CD4-positive, alpha-beta T cell (primary cell): ENCODE data around the gene GFRAL. TPM values are rescaled to one million over a fixed set of nuclear protein-coding genes. Genes with fewer than 3 reads are reported as not detected.

Source experiments
- ATAC-seq: fragments of 200-7000 bp; cut with Tn5 transposase; one replicate; pipeline ENCODE4 v1.10.0; 2022; ENCODE audit warnings: mild to moderate bottlenecking; ENCODE audit not compliant: poor library complexity
- CTCF ChIA-PET: fragments of 350-600 bp; sonication (Branson Sonifier 250); formaldehyde crosslinking; loops from one replicate; lab custom pipeline; 2021; ENCODE audit warnings: antibody characterized with exemption, inconsistent platforms; lab: Charles Lee
- POLR2A ChIA-PET: fragments of 350-600 bp; sonication (Branson Sonifier 250); formaldehyde crosslinking; loops from one replicate; lab custom pipeline; 2021; ENCODE audit warnings: antibody characterized with exemption, inconsistent platforms; lab: Charles Lee
- DNase-seq, 14 experiments: peaks; one replicate each; pipeline ENCODE4 v3.0.0-alpha.2; 2013 to 2020; ENCODE audit warnings: mixed read lengths in 2 of 14
- H3K27ac ChIP-seq, 2 donors: one replicate each; pipeline versions ENCODE4 v1.5.1 to v1.7.0; 2013; ENCODE audit warnings: low read length in 2 of 2, low read depth in 1 of 2, mild to moderate bottlenecking in 1 of 2
- H3K27me3 ChIP-seq, 2 experiments: 1 replicate in 1 of 2; 2 replicates in 1 of 2; pipeline versions ENCODE4 v1.6.1 to v1.7.0; 2013; ENCODE audit warnings: low read length in 2 of 2, control low read depth in 1 of 2, mild to moderate bottlenecking in 1 of 2, moderate library complexity in 1 of 2; ENCODE audit not compliant: insufficient read depth in 2 of 2, control insufficient read depth in 1 of 2
- H3K36me3 ChIP-seq: one replicate; pipeline ENCODE4 v1.6.1; 2013; ENCODE audit warnings: low read length, control low read depth; ENCODE audit not compliant: insufficient read depth
- H3K4me1 ChIP-seq: one replicate; pipeline ENCODE4 v1.6.1; 2013; ENCODE audit warnings: low read length, control low read depth; ENCODE audit not compliant: insufficient read depth
- H3K4me3 ChIP-seq: one replicate; pipeline ENCODE4 v1.5.1; 2013; ENCODE audit warnings: mild to moderate bottlenecking, low read length, moderate library complexity
- H3K9me3 ChIP-seq, 2 experiments: 1 replicate in 1 of 2; 2 replicates in 1 of 2; pipeline versions ENCODE4 v1.6.1 to v1.7.0; 2013; ENCODE audit warnings: low read length in 2 of 2, mild to moderate bottlenecking in 2 of 2, control low read depth in 1 of 2, moderate library complexity in 1 of 2; ENCODE audit not compliant: control insufficient read depth in 1 of 2, insufficient read depth in 1 of 2
- H3K27ac Mint-ChIP-seq: one replicate; pipeline ENCODE4 v1.8.0; 2020; ENCODE audit warnings: mixed read lengths
- H3K27me3 Mint-ChIP-seq: one replicate; pipeline ENCODE4 v1.8.0; 2021; ENCODE audit warnings: mixed read lengths
- H3K36me3 Mint-ChIP-seq: one replicate; pipeline ENCODE4 v1.8.0; 2021; ENCODE audit warnings: low read depth, mixed read lengths
- H3K4me1 Mint-ChIP-seq: one replicate; pipeline ENCODE4 v1.8.0; 2021; ENCODE audit warnings: low read depth, mixed read lengths
- H3K4me3 Mint-ChIP-seq: one replicate; pipeline ENCODE4 v1.8.0; 2020; ENCODE audit warnings: mild to moderate bottlenecking, mixed read lengths
- H3K9me3 Mint-ChIP-seq: one replicate; pipeline ENCODE4 v1.8.0; 2020; ENCODE audit warnings: mixed read lengths
- CTCF ChIP-seq: fragments of 200-600 bp; IDR thresholded peaks from one replicate; pipeline ENCODE4 v1.8.0; 2022; ENCODE audit warnings: antibody characterized with exemption, mild to moderate bottlenecking
- intact Hi-C, 2 experiments: fragments of 100-400 bp; cut with DNase I in 1 of 2; cut with micrococcal nuclease in 1 of 2; formaldehyde crosslinking; loops; one replicate each; pipeline versions ENCODE4 v1.15.1 to v1.9.0; 2023 to 2025; cut with DNase I, micrococcal nuclease
- total RNA-seq, 174 experiments: library from RNA in 2 of 174; stranded (reverse) in 2 of 174; gene quantifications; one replicate each; pipeline ENCODE4 v1.2.3 and lab custom pipeline; 2021 to 2026

GFRAL gene
- total RNA-seq, 2 experiments from 2014 or later: not detected

GRCh38 chr6:55405474-55406235, 78.4 kb downstream of the GFRAL start:
- POLR2A ChIA-PET: no interaction called here
- H3K4me1 Mint-ChIP-seq: no peaks in the 10 kb centered on the region

GRCh38 chr6:55410674-55411073, 83.4 kb downstream of the GFRAL start:
- H3K36me3 Mint-ChIP-seq: no peaks in the 10 kb centered on the region
- intact Hi-C loops: no loop called here
- POLR2A ChIA-PET: no interaction called here

More at GRCh38 chr6:55405474-55406235, 78.4 kb downstream of the GFRAL start:
- TF ChIP-seq CTCF: no peak
- DNase-seq (no peak), ATAC-seq (no peak)
- peaks cover 8% of the 10 kb centered on the region for H3K9me3 Mint-ChIP-seq
- intact Hi-C loops: no loop called here
- CTCF ChIA-PET: no interaction called here
- Histone ChIP-seq H3K27me3 (no peaks in the 10 kb centered on the region), H3K9me3 (peaks cover 0 to 12% of the 10 kb centered on the region in 2 experiments), H3K4me3 (no peak overlapping the region), H3K27ac (no peak overlapping the region), H3K4me1 (no peaks in the 10 kb centered on the region), H3K36me3 (no peaks in the 10 kb centered on the region)
- H3K27ac Mint-ChIP-seq: no peak overlapping the region
- H3K4me3 Mint-ChIP-seq: no peak overlapping the region
- H3K36me3 Mint-ChIP-seq: no peaks in the 10 kb centered on the region
- H3K27me3 Mint-ChIP-seq: no peaks in the 10 kb centered on the region

GRCh38 chr6:55423933-55424332, 96.7 kb downstream of the GFRAL start:
- no peak for ATAC-seq
- peaks cover 5% of the 10 kb centered on the region for H3K9me3 Mint-ChIP-seq
- intact Hi-C loops: no loop called here
- no peak overlapping the region for H3K4me3 ChIP-seq
- TF ChIP-seq CTCF: no peak
- H3K9me3 ChIP-seq: no peaks in the 10 kb centered on the region
- H3K36me3 ChIP-seq: no peaks in the 10 kb centered on the region
- no peaks in the 10 kb centered on the region for H3K4me1 ChIP-seq
- H3K27ac Mint-ChIP-seq: no peak overlapping the region
- POLR2A ChIA-PET: no interaction called here
- no peak overlapping the region for H3K4me3 Mint-ChIP-seq
- no peaks in the 10 kb centered on the region for H3K27me3 ChIP-seq
- CTCF ChIA-PET: no interaction called here
- DNase-seq: no peak
- H3K27ac ChIP-seq: no peak overlapping the region
- H3K27me3 Mint-ChIP-seq: no peaks in the 10 kb centered on the region
- no peaks in the 10 kb centered on the region for H3K4me1 Mint-ChIP-seq
- no peaks in the 10 kb centered on the region for H3K36me3 Mint-ChIP-seq

More at GRCh38 chr6:55410674-55411073, 83.4 kb downstream of the GFRAL start:
- H3K4me3 ChIP-seq: no peak overlapping the region
- TF ChIP-seq CTCF: no peak
- CTCF ChIA-PET: no interaction called here
- no peaks in the 10 kb centered on the region for H3K27me3 ChIP-seq
- no peak overlapping the region for H3K27ac ChIP-seq
- no peaks in the 10 kb centered on the region for H3K36me3 ChIP-seq
- H3K4me1 ChIP-seq: no peaks in the 10 kb centered on the region
- Mint-ChIP-seq H3K4me3 (no peak overlapping the region), H3K4me1 (no peaks in the 10 kb centered on the region), H3K27ac (no peak overlapping the region), H3K27me3 (no peaks in the 10 kb centered on the region), H3K9me3 (peaks cover 20% of the 10 kb centered on the region)
- DNase-seq (no peak), ATAC-seq (no peak)
- H3K9me3 ChIP-seq: peaks cover 4 to 15% of the 10 kb centered on the region in 2 experiments
